ENCODE measurements around the gene SWT1. TPM values are rescaled to one million over a fixed set of nuclear protein-coding genes. Genes with fewer than 3 reads are reported as not detected.
A peak's percentile ranks its signal among the peaks of the same experiment; 100 is the strongest.
"Not testable (repeated sequence)": the region's sequence is repeated elsewhere in the genome, so short reads cannot be mapped to it uniquely, and the experiment has no call there.

SWT1 gene
- total RNA-seq, 2 experiments from 2014 or later, result 2.2 to 2.4 TPM

DNA sequence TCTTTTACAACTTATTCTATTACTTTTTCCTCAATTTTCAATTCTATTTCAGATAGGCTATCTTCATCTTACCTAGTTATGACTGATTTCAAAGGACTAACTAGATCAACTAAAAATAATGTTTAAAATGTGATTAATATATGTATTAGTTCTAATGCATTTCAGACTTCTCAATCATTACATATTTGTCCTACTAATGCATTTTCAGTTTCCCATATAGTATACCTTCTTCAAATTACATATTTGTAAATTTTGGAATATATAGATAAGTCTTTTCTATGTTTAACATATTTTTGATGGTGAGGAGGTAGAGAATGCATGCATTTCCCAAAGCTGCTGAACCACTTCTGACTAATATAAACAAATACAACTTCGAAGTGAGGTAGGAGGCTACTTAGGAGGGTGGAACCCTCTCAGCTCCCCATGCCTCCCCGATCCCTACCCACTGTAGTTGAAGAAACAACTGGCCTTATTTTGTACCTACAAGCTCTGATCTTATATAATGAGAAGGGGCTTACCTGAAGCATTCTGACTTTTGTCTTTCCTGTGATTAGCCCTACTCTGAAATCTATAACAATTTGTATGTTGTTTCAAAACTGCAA, 2.0 kb upstream of the SWT1 start:
- no peaks in the 10 kb centered on the region for H3K9me3 Mint-ChIP-seq (ENCODE audit: low read depth)
- peaks cover 16% of the 10 kb centered on the region for H3K36me3 Mint-ChIP-seq
- no peak overlapping the region for H3K27ac Mint-ChIP-seq
- peak overlapping the region; percentile 86 for H3K4me3 Mint-ChIP-seq
- H3K4me1 Mint-ChIP-seq, result peaks cover 39% of the 10 kb centered on the region
- CTCF ChIA-PET, result interaction anchor here (2.8 to 6.7 kb wide), 2 partner anchors 15 to 110 kb away, joined by 9 to 63 read pairs; partner anchors contain the start of gene RNF2
- ATAC-seq, result no peak
- H3K27me3 Mint-ChIP-seq, result no peaks in the 10 kb centered on the region
- no peak for DNase-seq

- peaks cover 42% of the 10 kb centered on the region for H3K4me1 Mint-ChIP-seq
- CTCF ChIA-PET, result interaction anchor here (0.9 to 6.7 kb wide), 4 partner anchors 14 to 525 kb away, joined by 3 to 63 read pairs (median 10); partner anchors contain the start of genes NIBAN1 and RNF2
Observed at GRCh38 chr1:185155600-185156287, 1.2 kb upstream of the SWT1 start.

GRCh38 chr1:185156288-185156853, 596 bp upstream of the SWT1 start:
- peak; percentile 43 for ATAC-seq
- H3K4me1 Mint-ChIP-seq, result peaks cover 45% of the 10 kb centered on the region

More at GRCh38 chr1:185155600-185156287, 1.2 kb upstream of the SWT1 start:
- DNase-seq (no peak), ATAC-seq (no peak)
- Mint-ChIP-seq H3K27me3 (no peaks in the 10 kb centered on the region), H3K27ac (peak overlapping the region; percentile 91), H3K9me3 (ENCODE audit: low read depth) (no peaks in the 10 kb centered on the region), H3K36me3 (peaks cover 12% of the 10 kb centered on the region), H3K4me3 (peak overlapping the region; percentile 86)

DNA sequence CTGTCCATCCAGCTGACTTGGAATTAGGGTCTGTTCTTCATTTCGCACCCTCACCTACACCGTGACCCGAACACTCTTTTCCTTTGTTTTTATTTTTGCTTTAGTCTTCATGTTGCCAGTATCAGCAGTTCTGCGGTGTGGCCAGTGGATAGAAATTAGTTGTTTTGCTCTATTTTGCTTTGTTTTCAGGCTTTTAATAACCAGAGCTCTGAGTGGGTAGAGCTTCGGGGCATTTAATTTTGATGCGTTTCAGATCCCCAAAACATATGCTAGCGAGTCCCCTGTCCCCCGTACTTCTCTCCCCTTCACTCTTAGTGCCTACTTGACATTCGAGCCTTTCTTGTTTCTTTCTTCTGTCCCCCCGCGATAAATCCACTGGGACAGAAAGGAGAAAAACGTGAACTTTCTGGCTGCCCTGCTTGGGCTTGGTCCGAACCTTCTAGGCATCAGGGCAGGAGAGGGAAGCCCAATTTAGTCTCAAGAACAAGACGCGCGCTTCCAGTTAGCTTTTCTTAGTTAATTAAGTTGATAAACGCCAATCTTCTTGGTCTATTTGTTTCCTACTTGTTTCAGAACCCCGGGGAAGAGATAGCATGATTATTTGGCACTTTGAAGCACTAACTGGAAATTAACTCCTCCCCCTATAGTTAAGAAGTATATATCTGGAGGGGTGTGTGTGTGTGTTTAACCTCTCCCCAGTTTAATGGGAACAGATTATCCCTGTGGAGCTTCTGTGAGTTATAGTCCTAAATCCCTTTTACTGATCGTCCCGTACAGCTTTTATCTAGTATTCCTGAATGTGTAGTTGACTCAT, 839 bp downstream of the SWT1 start:
- H3K4me3 Mint-ChIP-seq, result peak overlapping the region; percentile 86
- no peaks in the 10 kb centered on the region for H3K27me3 Mint-ChIP-seq
- CTCF ChIA-PET, result interaction anchor here (1.0 to 6.7 kb wide), 7 partner anchors 10 to 523 kb away, joined by 3 to 63 read pairs (median 9); no protein-coding TSS in a partner anchor
- H3K4me1 Mint-ChIP-seq, result peaks cover 47% of the 10 kb centered on the region
- H3K36me3 Mint-ChIP-seq, result peaks cover 2% of the 10 kb centered on the region
- DNase-seq (no peak), ATAC-seq (no peak)
- peak overlapping the region; percentile 97 for H3K27ac Mint-ChIP-seq
- no peaks in the 10 kb centered on the region for H3K9me3 Mint-ChIP-seq (ENCODE audit: low read depth)

More at GRCh38 chr1:185156288-185156853, 596 bp upstream of the SWT1 start:
- no peak for DNase-seq
- peak overlapping the region; percentile 97 for H3K27ac Mint-ChIP-seq
- no peaks in the 10 kb centered on the region for H3K9me3 Mint-ChIP-seq (ENCODE audit: low read depth)
- CTCF ChIA-PET, result interaction anchor here (0.9 to 6.7 kb wide), 4 partner anchors 13 to 524 kb away, joined by 3 to 63 read pairs (median 10); partner anchors contain the start of genes NIBAN1 and RNF2
- peak overlapping the region; percentile 86 for H3K4me3 Mint-ChIP-seq
- H3K27me3 Mint-ChIP-seq, result no peaks in the 10 kb centered on the region
- H3K36me3 Mint-ChIP-seq, result peaks cover 9% of the 10 kb centered on the region

DNA sequence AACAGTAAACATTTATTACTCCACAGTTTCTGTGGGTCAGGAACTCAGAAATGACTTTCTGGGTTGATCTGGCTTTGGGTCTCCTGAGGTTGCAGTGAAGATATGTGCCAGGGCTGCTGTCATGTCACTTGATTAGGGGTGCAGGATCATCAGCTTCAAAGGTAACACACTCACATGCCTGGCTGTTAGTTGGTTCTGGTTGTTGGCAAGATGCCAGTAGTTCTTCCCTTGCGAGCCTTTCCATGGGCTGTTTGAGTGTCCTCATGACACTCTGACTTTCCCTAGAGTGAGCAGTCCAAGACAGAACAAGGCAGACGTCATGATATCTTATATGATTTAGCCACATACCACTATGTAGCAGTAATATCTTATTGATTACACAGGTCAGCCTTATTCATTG, 1.8 kb downstream of the SWT1 start:
- H3K27ac Mint-ChIP-seq, result no peak overlapping the region
- peaks cover 41% of the 10 kb centered on the region for H3K4me1 Mint-ChIP-seq
- ATAC-seq (no peak), DNase-seq (no peak)
- peaks cover 2% of the 10 kb centered on the region for H3K36me3 Mint-ChIP-seq
- no peaks in the 10 kb centered on the region for H3K27me3 Mint-ChIP-seq
- CTCF ChIA-PET, result interaction anchor here (1.4 to 6.7 kb wide), 5 partner anchors 9 to 511 kb away, joined by 3 to 63 read pairs (median 9); no protein-coding TSS in a partner anchor
- H3K9me3 Mint-ChIP-seq (ENCODE audit: low read depth), result no peaks in the 10 kb centered on the region
- peak overlapping the region; percentile 86 for H3K4me3 Mint-ChIP-seq

GRCh38 chr1:185159966-185160365, 3.0 kb downstream of the SWT1 start:
- Mint-ChIP-seq H3K27me3 (no peaks in the 10 kb centered on the region), H3K27ac (peak overlapping the region; percentile 1), H3K9me3 (ENCODE audit: low read depth) (no peaks in the 10 kb centered on the region), H3K4me3 (no peak overlapping the region), H3K4me1 (peaks cover 36% of the 10 kb centered on the region), H3K36me3 (peaks cover 2% of the 10 kb centered on the region)
- DNase-seq (no peak), ATAC-seq (no peak)
- CTCF ChIA-PET, result interaction anchor here (1.9 to 6.7 kb wide), 2 partner anchors 10 kb away, joined by 8 to 63 read pairs; no protein-coding TSS in a partner anchor

DNA sequence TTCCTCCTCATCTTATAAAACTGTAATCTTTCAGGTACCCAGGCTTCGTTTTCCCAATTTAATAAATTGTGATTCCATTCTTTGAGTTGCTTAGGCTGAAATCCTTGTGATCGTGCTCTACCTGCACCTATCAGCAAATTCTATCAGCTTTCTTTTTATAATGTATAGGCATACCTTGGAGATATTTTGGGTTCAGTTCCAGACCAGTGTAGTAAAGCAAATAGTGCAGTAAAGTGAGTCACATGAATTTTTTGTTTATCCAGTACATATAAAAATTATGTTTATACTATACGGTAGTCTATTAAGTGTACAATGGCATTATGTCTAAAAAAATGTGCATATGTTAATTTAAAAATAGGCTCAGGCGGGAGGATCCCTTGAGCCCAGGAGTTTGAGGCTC, 5.5 kb downstream of the SWT1 start:
- DNase-seq, result no peak
- CTCF ChIA-PET, result no interaction called here
- peaks cover 36% of the 10 kb centered on the region for H3K4me1 Mint-ChIP-seq
- no peak for ATAC-seq
- no peaks in the 10 kb centered on the region for H3K27me3 Mint-ChIP-seq
- H3K9me3 Mint-ChIP-seq (ENCODE audit: low read depth), result no peaks in the 10 kb centered on the region
- H3K36me3 Mint-ChIP-seq, result no peaks in the 10 kb centered on the region
- no peak overlapping the region for H3K4me3 Mint-ChIP-seq
- no peak overlapping the region for H3K27ac Mint-ChIP-seq

DNA sequence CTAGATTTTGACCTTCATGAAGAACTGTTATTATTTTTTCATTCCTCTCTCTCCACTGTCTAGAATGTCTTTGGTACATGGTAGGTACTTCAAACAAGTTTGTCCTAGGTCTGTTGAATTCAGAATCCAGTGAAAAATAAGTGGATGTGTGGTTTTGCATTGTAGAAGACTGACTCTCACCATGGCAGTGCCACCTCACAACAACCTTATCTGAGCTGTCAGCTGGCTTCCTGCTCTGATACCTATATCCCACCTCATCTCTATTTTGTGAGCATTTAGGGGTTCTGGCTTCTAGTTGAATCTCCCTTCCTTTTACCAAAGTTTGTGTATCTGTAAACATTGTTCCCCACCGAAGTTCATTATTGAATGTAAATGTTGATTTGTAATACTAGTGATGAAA, 9.1 kb downstream of the SWT1 start:
- peaks cover 26% of the 10 kb centered on the region for H3K4me1 Mint-ChIP-seq
- H3K9me3 Mint-ChIP-seq (ENCODE audit: low read depth), result no peaks in the 10 kb centered on the region
- no peaks in the 10 kb centered on the region for H3K36me3 Mint-ChIP-seq
- CTCF ChIA-PET, result no interaction called here
- H3K4me3 Mint-ChIP-seq, result no peak overlapping the region
- H3K27me3 Mint-ChIP-seq, result no peaks in the 10 kb centered on the region
- DNase-seq, result no peak
- no peak overlapping the region for H3K27ac Mint-ChIP-seq
- no peak for ATAC-seq

DNA sequence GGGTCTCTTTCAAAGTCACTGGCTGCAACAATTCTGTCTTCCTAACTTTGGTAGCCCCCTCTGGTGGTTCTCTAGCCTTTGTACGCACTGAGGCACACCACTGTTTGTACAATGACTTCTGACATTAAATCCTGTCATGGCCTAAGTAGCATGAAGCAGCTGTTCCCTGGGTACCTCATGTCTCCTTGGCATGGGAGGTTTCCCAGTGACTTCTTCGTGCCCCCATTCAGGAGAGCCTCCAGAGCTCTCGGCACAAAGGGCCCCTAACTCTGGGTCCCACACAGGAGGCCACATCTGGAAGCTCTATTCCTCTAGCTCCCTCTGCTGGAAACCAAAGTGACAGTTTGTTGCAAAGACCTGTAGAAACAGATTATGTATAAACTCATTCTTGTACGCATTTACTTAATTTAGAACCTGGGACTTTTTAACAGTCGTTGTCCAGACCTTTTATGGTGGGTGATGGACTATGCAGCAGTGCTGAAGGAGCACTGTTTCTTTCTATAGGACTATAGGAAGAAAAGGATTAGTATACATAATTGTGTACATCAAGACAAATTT, 13.4 kb downstream of the SWT1 start:
- DNase-seq, result peak; percentile 68
- CTCF ChIA-PET, result interaction anchor here (0.7 to 3.5 kb wide), 45 partner anchors 9 to 526 kb away, joined by 3 to 63 read pairs (median 4); partner anchors contain the start of genes EDEM3, NIBAN1, RNF2 and SWT1
- ATAC-seq, result peak; percentile 92
- H3K4me3 Mint-ChIP-seq, result no peak overlapping the region
- peaks cover 19% of the 10 kb centered on the region for H3K4me1 Mint-ChIP-seq
- H3K27ac Mint-ChIP-seq, result peak overlapping the region; percentile 28
- peaks cover 1% of the 10 kb centered on the region for H3K36me3 Mint-ChIP-seq
- no peaks in the 10 kb centered on the region for H3K9me3 Mint-ChIP-seq (ENCODE audit: low read depth)
- H3K27me3 Mint-ChIP-seq, result no peaks in the 10 kb centered on the region

DNA sequence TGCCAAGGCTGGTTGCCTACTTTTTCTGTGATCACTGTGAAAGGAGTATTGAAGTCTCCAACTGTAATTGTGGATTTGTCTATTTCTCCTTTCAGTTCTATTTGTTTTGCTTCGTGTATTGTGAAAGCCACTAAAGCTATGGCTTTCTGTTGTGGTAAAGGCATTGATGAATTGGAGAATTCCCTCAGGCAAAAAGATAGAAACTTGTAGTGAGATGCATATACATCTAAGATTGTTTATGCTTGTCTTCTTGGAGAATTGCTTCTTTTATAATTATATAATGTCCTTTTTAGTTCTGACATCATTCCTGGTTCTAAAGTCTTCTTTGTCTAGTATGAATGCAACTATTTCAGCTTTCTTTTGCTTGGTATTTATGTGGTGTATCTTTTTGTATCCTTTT, 36.8 kb downstream of the SWT1 start:
- CTCF ChIA-PET, result no interaction called here
- ATAC-seq (no peak), DNase-seq (no peak)
- Mint-ChIP-seq H3K27me3 (no peaks in the 10 kb centered on the region), H3K9me3 (ENCODE audit: low read depth) (peaks cover 6% of the 10 kb centered on the region), H3K27ac (no peak overlapping the region), H3K4me1 (no peaks in the 10 kb centered on the region), H3K4me3 (no peak overlapping the region), H3K36me3 (peaks cover 13% of the 10 kb centered on the region)

GRCh38 chr1:185198712-185199111, 41.7 kb downstream of the SWT1 start:
- Mint-ChIP-seq H3K9me3 (ENCODE audit: low read depth) (peaks cover 11% of the 10 kb centered on the region), H3K36me3 (peaks cover 25% of the 10 kb centered on the region)
- ATAC-seq, H3K4me1 Mint-ChIP-seq, DNase-seq, H3K27ac Mint-ChIP-seq, H3K27me3 Mint-ChIP-seq, H3K4me3 Mint-ChIP-seq: not testable (repeated sequence)
- CTCF ChIA-PET, result interaction anchor here (0.8 kb wide), 1 partner anchor 29 kb away, joined by 3 read pairs; no protein-coding TSS in a partner anchor

- Mint-ChIP-seq H3K27ac (no peak overlapping the region), H3K4me3 (no peak overlapping the region), H3K36me3 (peaks cover 23% of the 10 kb centered on the region), H3K4me1 (no peaks in the 10 kb centered on the region), H3K9me3 (ENCODE audit: low read depth) (peaks cover 11% of the 10 kb centered on the region), H3K27me3 (no peaks in the 10 kb centered on the region)
- ATAC-seq, result no peak
- CTCF ChIA-PET, result interaction anchor here (0.6 to 1.8 kb wide), 3 partner anchors 14 to 31 kb away, joined by 3 to 4 read pairs (median 3); no protein-coding TSS in a partner anchor
- DNase-seq, result no peak
Observed at GRCh38 chr1:185200889-185201288, 43.9 kb downstream of the SWT1 start.

Measured in activated CD8-positive, alpha-beta memory T cell treated with anti-CD3 and anti-CD28 coated beads, Interleukin-2, amount 10 ng/mL, durations not matched to agents 7 days and 5 days (primary cell).